ENCODE results near the gene TTC39B. TPM values are rescaled to one million over a fixed set of nuclear protein-coding genes. Genes with fewer than 3 reads are reported as not detected.

Gene TTC39B
- total RNA-seq, 6 donors from 2014 or later, result 16.7 to 35.7 (median 29.9) TPM

- TF ChIP-seq EP300 (IDR thresholded peaks at IDR 0.05), result no peak
- TF ChIP-seq POLR2A (IDR thresholded peaks at IDR 0.05), result no peak
- TF ChIP-seq CTCF (IDR thresholded peaks at IDR 0.05), result no peak
- TF ChIP-seq POLR2AphosphoS5 (IDR thresholded peaks at IDR 0.05), result no peak
- H3K9me3 ChIP-seq, result no peaks in the 10 kb centered on the region
- H3K4me3 ChIP-seq, result no peak overlapping the region
- peaks cover 0 to 13% (median 4%) of the 10 kb centered on the region in 4 donors for H3K4me1 ChIP-seq
- H3K27ac ChIP-seq, result no peak overlapping the region
- no peak for ATAC-seq (ENCODE audit: low FRiP score in 2 of 2)
- no peaks in the 10 kb centered on the region for H3K27me3 ChIP-seq
- no peak for DNase-seq
- WGBS, 2 donors, result 78 to 80% methylated on average over 4 of the region's 4 CpGs
- H3K36me3 ChIP-seq, result no peaks in the 10 kb centered on the region
These were observed 30.6 kb downstream of the TTC39B start for GRCh38 chr9:15276328-15276938.

GRCh38 chr9:15274425-15274824 lies 32.6 kb downstream of the TTC39B start:
- WGBS, 2 donors, result 76 to 86% methylated on average over 1 of the region's 1 CpG
- Histone ChIP-seq H3K4me1 (peaks cover 0 to 13% (median 4%) of the 10 kb centered on the region in 4 donors), H3K4me3 (no peak overlapping the region), H3K27me3 (no peaks in the 10 kb centered on the region), H3K27ac (no peak overlapping the region), H3K9me3 (no peaks in the 10 kb centered on the region), H3K36me3 (no peaks in the 10 kb centered on the region)
- ATAC-seq (ENCODE audit: low FRiP score in 2 of 2), result no peak
- TF ChIP-seq CTCF (IDR thresholded peaks at IDR 0.05) (no peak), POLR2AphosphoS5 (IDR thresholded peaks at IDR 0.05) (no peak), EP300 (IDR thresholded peaks at IDR 0.05) (no peak), POLR2A (IDR thresholded peaks at IDR 0.05) (no peak)
- DNase-seq, result no peak

GRCh38 chr9:15272377-15272928 lies 34.6 kb downstream of the TTC39B start:
- no peaks in the 10 kb centered on the region for H3K9me3 ChIP-seq
- H3K4me3 ChIP-seq, result no peak overlapping the region
- H3K4me1 ChIP-seq, result peaks cover 0 to 13% (median 4%) of the 10 kb centered on the region in 4 donors
- peak overlapping the region in 2 of 4 donors; percentile 28 to 41 for H3K27ac ChIP-seq
- DNase-seq (peak in 1 of 2 donors; percentile 32), ATAC-seq (ENCODE audit: low FRiP score in 2 of 2) (peak; percentile 37 to 72)
- no peak for TF ChIP-seq EP300 (IDR thresholded peaks at IDR 0.05)
- no peak for TF ChIP-seq POLR2AphosphoS5 (IDR thresholded peaks at IDR 0.05)
- no peak for TF ChIP-seq POLR2A (IDR thresholded peaks at IDR 0.05)
- TF ChIP-seq CTCF (IDR thresholded peaks at IDR 0.05), result no peak
- 85% methylated on average over 3 of the region's 3 CpGs for WGBS, 2 donors
- no peaks in the 10 kb centered on the region for H3K27me3 ChIP-seq
- no peaks in the 10 kb centered on the region for H3K36me3 ChIP-seq

- DNase-seq, result peak in 1 of 2 donors; percentile 7
- Histone ChIP-seq H3K4me3 (no peak overlapping the region), H3K27me3 (no peaks in the 10 kb centered on the region), H3K9me3 (no peaks in the 10 kb centered on the region), H3K27ac (no peak overlapping the region), H3K4me1 (peaks cover 0 to 13% (median 4%) of the 10 kb centered on the region in 4 donors), H3K36me3 (no peaks in the 10 kb centered on the region)
- no peak for TF ChIP-seq POLR2A (IDR thresholded peaks at IDR 0.05)
- no peak for TF ChIP-seq EP300 (IDR thresholded peaks at IDR 0.05)
- TF ChIP-seq POLR2AphosphoS5 (IDR thresholded peaks at IDR 0.05), result no peak
- TF ChIP-seq CTCF (IDR thresholded peaks at IDR 0.05), result no peak
- WGBS, 2 donors, result 92 to 97% methylated on average over 7 of the region's 7 CpGs
- ATAC-seq (ENCODE audit: low FRiP score in 2 of 2), result no peak
These were observed 35.6 kb downstream of the TTC39B start for GRCh38 chr9:15271403-15271802.

GRCh38 chr9:15268782-15269181 lies 38.2 kb downstream of the TTC39B start:
- Histone ChIP-seq H3K27ac (no peak overlapping the region), H3K36me3 (no peaks in the 10 kb centered on the region), H3K4me3 (no peak overlapping the region), H3K4me1 (peaks cover 0 to 13% (median 4%) of the 10 kb centered on the region in 4 donors), H3K27me3 (no peaks in the 10 kb centered on the region), H3K9me3 (no peaks in the 10 kb centered on the region)
- TF ChIP-seq POLR2A (IDR thresholded peaks at IDR 0.05) (no peak), CTCF (IDR thresholded peaks at IDR 0.05) (no peak), EP300 (IDR thresholded peaks at IDR 0.05) (no peak), POLR2AphosphoS5 (IDR thresholded peaks at IDR 0.05) (no peak)
- ATAC-seq (ENCODE audit: low FRiP score in 2 of 2), result no peak
- DNase-seq, result no peak
- 67 to 71% methylated on average over 3 of the region's 3 CpGs for WGBS, 2 donors
